Mucosa of descending colon (tissue), 3 donors: Measurements from ENCODE around the gene EXOC6B. TPM values are rescaled to one million over a fixed set of nuclear protein-coding genes. Genes with fewer than 3 reads are reported as not detected.

Experiments used
- ATAC-seq: fragments of 200-7000 bp; cut with Tn5 transposase; one replicate; pipeline ENCODE4 v1.9.1; 2020; ENCODE audit warnings: mild to moderate bottlenecking, moderate library complexity
- DNase-seq, 3 donors: peaks; one replicate each; pipeline ENCODE4 v3.0.0-alpha.2; 2020
- H3K36me3 ChIP-seq: fragments of 200-600 bp; one replicate; pipeline ENCODE4 v1.8.0; 2021; ENCODE audit warnings: low read depth, mild to moderate bottlenecking
- H3K4me1 ChIP-seq: fragments of 200-600 bp; one replicate; pipeline ENCODE4 v1.8.0; 2021; ENCODE audit warnings: low read depth, mild to moderate bottlenecking
- H3K4me3 ChIP-seq: fragments of 200-600 bp; one replicate; pipeline ENCODE4 v1.8.0; 2021; ENCODE audit warnings: mild to moderate bottlenecking
- H3K9me3 ChIP-seq: fragments of 200-600 bp; one replicate; pipeline ENCODE4 v1.8.0; 2021; ENCODE audit warnings: mild to moderate bottlenecking
- CTCF ChIP-seq: fragments of 200-600 bp; IDR thresholded peaks from one replicate; pipeline ENCODE4 v1.8.0; 2022; ENCODE audit warnings: antibody characterized with exemption, mild to moderate bottlenecking
- intact Hi-C, 2 donors: fragments of 100-400 bp; cut with DNase I in 1 of 2; cut with micrococcal nuclease in 1 of 2; formaldehyde crosslinking; loops; one replicate each; pipeline versions ENCODE4 v1.11.0 to v1.11.1; 2022; cut with DNase I, micrococcal nuclease
- total RNA-seq, 3 donors: library from RNA; stranded (reverse); fragmentation: NEBNext Ultra II Directional in 2 of 3; extraction: Animal tissue kit (Norgen Biotek cat#: 25700) in 2 of 3; gene quantifications; one replicate each; pipeline versions ENCODE4 v1.2.1 to v1.2.4, GENCODE V29; 2021 to 2023
- donor health status: DM: no; HTN: no; CAD: no; lungs with moderate emphysema.
- donor health status: DM: no; HTN: no; CAD: no.
- donor health status: DM: no; HTN: yes; CAD: no.

The EXOC6B gene
- total RNA-seq, 3 donors from 2014 or later, result 19.4 to 52.4 (median 28.8) TPM

GRCh38 chr2:72185206-72185605 is 640.6 kb downstream of the EXOC6B start:
- Histone ChIP-seq H3K4me3 (no peak overlapping the region), H3K9me3 (peaks cover 2% of the 10 kb centered on the region), H3K4me1 (peaks cover 3% of the 10 kb centered on the region), H3K36me3 (no peaks in the 10 kb centered on the region)
- no peak for TF ChIP-seq CTCF
- ATAC-seq (peak; percentile 39), DNase-seq (no peak)
- intact Hi-C loops, result no loop called here

DNA sequence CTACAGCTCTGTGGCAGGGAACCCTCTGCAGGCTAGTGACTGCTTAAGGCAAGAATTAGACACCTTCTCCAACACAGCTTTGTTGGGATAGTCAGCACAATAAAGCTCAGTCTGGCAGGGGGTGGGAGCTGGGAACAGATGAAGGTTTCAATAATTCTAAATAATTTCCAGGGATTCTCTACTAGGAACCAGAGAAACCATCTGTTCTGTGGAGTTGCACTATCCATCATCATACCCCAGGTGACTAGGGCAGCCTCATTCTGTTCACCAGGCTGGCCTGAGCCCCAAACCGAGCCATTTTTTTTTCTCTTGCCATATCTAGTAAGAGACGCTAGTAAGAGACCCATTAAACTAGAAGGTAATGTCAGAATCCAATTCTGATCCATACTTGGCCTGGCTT is 642.4 kb downstream of the EXOC6B start:
- Histone ChIP-seq H3K9me3 (peaks cover 2% of the 10 kb centered on the region), H3K4me3 (no peak overlapping the region)
- ATAC-seq, result no peak

DNA sequence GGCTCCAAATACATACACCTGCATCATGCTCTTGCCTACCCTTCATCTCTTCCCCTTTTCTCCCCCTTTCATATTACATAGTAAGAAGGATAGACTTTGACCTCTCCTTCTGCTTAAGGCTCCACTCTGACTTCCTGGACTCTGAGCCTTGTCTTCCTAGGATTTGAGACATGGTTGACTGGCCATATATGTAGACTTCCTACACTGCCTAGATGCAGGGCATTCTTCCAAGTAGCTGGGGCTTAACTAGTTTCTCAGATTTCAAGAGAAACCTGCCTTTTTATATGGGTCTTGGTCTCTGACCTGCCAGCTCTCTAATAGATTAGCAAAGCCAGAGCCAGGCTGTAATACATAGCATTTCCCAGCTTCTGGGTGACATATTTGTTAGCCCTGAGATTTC is 642.8 kb downstream of the EXOC6B start:
- Histone ChIP-seq H3K4me1 (peaks cover 3% of the 10 kb centered on the region), H3K9me3 (peaks cover 2% of the 10 kb centered on the region), H3K36me3 (no peaks in the 10 kb centered on the region), H3K4me3 (no peak overlapping the region)
- ATAC-seq (peak; percentile 80), DNase-seq (peak in 1 of 3 donors; percentile 38)
- TF ChIP-seq CTCF, result no peak
- intact Hi-C loops, result no loop called here

More for the DNA sequence above, 642.4 kb downstream of the EXOC6B start:
- H3K36me3 ChIP-seq, result no peaks in the 10 kb centered on the region
- intact Hi-C loops, result no loop called here
- no peak for TF ChIP-seq CTCF
- DNase-seq, result no peak
- peaks cover 3% of the 10 kb centered on the region for H3K4me1 ChIP-seq

DNA sequence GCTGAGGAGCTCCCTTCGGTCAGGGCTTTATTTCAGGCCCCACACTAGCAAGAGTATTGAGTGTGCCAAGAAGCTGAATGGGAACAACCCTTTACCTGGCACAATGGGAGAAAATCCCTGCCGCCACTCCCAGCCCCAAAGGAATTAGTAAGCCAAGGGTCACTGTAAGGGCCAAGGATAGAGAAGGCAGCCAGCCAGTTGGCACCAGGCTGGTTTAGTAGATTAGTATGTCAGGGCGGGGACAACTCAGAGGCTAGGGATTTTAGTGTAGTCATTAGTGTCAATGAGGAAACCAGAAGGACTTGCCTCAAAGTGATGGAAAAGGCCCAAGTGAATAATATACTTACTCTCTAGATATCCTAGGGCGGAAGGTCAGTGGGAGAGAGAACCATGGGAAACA is 643.3 kb downstream of the EXOC6B start:
- Histone ChIP-seq H3K4me3 (no peak overlapping the region), H3K4me1 (peaks cover 3% of the 10 kb centered on the region), H3K36me3 (no peaks in the 10 kb centered on the region), H3K9me3 (peaks cover 2% of the 10 kb centered on the region)
- intact Hi-C loops, result no loop called here
- no peak for TF ChIP-seq CTCF
- DNase-seq (peak; percentile 70 to 85 (median 81)), ATAC-seq (peak; percentile 94)

- DNase-seq, result no peak
- no peak for ATAC-seq
- no peak for TF ChIP-seq CTCF
- intact Hi-C loops, result no loop called here
- no peaks in the 10 kb centered on the region for H3K9me3 ChIP-seq
- no peak overlapping the region for H3K4me3 ChIP-seq
- peaks cover 3% of the 10 kb centered on the region for H3K4me1 ChIP-seq
- H3K36me3 ChIP-seq, result no peaks in the 10 kb centered on the region
These were observed 644.2 kb downstream of the EXOC6B start for GRCh38 chr2:72181616-72182015.

- no peak for TF ChIP-seq CTCF
- intact Hi-C loops, result no loop called here
- H3K36me3 ChIP-seq, result no peaks in the 10 kb centered on the region
These were observed 645.5 kb downstream of the EXOC6B start for GRCh38 chr2:72180351-72180750.

More at GRCh38 chr2:72180351-72180750, 645.5 kb downstream of the EXOC6B start:
- no peaks in the 10 kb centered on the region for H3K9me3 ChIP-seq
- ATAC-seq, result no peak
- H3K4me1 ChIP-seq, result peaks cover 3% of the 10 kb centered on the region
- DNase-seq, result no peak
- no peak overlapping the region for H3K4me3 ChIP-seq
